ENCODE measurements around the gene PSEN2.

DNA sequence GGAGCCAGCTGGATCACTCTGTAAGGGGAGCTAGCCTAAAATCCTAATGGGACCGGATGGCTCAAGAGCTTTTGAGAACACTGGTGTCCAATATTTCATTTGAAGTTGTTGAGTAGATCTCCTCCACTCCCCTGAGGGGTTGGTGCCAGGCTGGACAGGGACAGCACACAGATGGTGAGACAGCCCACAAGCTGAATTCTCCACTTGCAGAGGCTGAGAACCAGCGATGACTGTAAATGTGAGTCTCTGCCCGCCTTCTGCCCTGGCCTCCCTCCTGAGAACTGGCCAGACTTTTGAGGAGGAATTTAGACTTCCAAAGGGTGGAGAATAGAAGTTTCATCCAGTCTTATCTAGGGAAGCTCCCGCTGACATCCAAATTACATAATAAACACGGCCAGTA lies 49.2 kb downstream of the PSEN2 start:
- TF ChIP-seq EGR1 (IDR thresholded peaks at IDR 0.05) (no peak), RAD21 (IDR thresholded peaks at IDR 0.05; ENCODE audit: low read depth) (no peak), EP300 (IDR thresholded peaks at IDR 0.05; ENCODE audit: borderline replicate concordance) (no peak), TCF12 (IDR thresholded peaks at IDR 0.05; ENCODE audit: low read depth) (no peak), TAF1 (IDR thresholded peaks at IDR 0.05; ENCODE audit: low read depth) (no peak), NFIC (IDR thresholded peaks at IDR 0.05) (no peak), CEBPB (IDR thresholded peaks at IDR 0.05) (no peak)
- TF ChIP-seq, protein P1, sequence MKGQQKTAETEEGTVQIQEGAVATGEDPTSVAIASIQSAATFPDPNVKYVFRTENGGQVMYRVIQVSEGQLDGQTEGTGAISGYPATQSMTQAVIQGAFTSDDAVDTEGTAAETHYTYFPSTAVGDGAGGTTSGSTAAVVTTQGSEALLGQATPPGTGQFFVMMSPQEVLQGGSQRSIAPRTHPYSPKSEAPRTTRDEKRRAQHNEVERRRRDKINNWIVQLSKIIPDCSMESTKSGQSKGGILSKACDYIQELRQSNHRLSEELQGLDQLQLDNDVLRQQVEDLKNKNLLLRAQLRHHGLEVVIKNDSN (IDR thresholded peaks at IDR 0.05): no peak
- TF ChIP-seq, protein P2, sequence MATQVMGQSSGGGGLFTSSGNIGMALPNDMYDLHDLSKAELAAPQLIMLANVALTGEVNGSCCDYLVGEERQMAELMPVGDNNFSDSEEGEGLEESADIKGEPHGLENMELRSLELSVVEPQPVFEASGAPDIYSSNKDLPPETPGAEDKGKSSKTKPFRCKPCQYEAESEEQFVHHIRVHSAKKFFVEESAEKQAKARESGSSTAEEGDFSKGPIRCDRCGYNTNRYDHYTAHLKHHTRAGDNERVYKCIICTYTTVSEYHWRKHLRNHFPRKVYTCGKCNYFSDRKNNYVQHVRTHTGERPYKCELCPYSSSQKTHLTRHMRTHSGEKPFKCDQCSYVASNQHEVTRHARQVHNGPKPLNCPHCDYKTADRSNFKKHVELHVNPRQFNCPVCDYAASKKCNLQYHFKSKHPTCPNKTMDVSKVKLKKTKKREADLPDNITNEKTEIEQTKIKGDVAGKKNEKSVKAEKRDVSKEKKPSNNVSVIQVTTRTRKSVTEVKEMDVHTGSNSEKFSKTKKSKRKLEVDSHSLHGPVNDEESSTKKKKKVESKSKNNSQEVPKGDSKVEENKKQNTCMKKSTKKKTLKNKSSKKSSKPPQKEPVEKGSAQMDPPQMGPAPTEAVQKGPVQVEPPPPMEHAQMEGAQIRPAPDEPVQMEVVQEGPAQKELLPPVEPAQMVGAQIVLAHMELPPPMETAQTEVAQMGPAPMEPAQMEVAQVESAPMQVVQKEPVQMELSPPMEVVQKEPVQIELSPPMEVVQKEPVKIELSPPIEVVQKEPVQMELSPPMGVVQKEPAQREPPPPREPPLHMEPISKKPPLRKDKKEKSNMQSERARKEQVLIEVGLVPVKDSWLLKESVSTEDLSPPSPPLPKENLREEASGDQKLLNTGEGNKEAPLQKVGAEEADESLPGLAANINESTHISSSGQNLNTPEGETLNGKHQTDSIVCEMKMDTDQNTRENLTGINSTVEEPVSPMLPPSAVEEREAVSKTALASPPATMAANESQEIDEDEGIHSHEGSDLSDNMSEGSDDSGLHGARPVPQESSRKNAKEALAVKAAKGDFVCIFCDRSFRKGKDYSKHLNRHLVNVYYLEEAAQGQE (IDR thresholded peaks at IDR 0.05; ENCODE audit: low read depth): no peak
